ENCODE measurements around the gene SCAMP2. TPM values are rescaled to one million over a fixed set of nuclear protein-coding genes. Genes with fewer than 3 reads are reported as not detected.

The SCAMP2 gene
- total RNA-seq, 2 experiments from 2014 or later: 108 to 115 TPM

DNA sequence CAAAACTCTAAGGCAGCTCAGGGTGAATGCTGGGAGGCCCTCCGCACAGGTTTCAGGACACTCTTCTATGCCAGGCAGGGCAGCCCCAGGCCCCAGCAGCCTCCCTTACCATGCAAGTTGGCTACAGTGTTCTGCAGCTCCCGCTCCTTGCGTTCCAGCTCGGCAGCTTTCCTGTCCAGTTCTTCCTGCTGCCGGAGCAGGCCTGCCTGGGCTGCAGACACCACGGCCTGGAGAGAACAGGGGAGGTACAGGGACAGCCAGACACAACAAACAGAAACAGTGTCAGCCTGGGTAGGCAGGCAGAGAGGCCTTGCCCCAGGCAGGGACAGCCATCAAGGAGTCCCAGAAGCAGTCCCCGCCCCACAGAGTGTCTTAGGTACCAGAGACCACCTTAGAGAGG lies 21.2 kb downstream of the SCAMP2 start:
- H3K4me1 Mint-ChIP-seq: peaks cover 9% of the 10 kb centered on the region
- CTCF ChIA-PET: no interaction called here
- ATAC-seq (no peak), DNase-seq (no peak)
- H3K27ac Mint-ChIP-seq: no peak overlapping the region
- no peaks in the 10 kb centered on the region for H3K27me3 Mint-ChIP-seq
- no peak overlapping the region for H3K4me3 Mint-ChIP-seq
- peaks cover 35% of the 10 kb centered on the region for H3K36me3 Mint-ChIP-seq
- no peaks in the 10 kb centered on the region for H3K9me3 Mint-ChIP-seq (ENCODE audit: low read depth)

DNA sequence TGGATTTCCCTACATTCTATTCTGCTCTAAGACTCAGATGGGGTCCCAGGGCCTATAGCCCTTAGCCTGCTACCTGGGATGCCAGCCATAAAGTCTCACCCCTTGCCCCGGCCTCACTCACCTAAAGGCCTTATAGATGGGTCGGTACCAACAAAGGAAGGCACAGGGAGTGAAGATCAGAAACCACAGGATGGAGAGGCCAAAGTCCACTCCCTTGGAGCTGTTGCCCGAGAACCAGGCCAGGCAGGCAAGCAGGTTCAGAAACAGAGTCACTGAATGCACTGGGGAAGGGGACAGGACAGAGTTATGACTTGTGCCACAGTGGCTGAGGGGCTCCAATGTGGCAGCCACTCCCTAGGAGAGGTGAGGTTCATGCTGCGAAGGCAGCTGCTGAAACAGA lies 22.8 kb downstream of the SCAMP2 start:
- Mint-ChIP-seq H3K4me1 (peaks cover 11% of the 10 kb centered on the region), H3K36me3 (peaks cover 40% of the 10 kb centered on the region), H3K27me3 (no peaks in the 10 kb centered on the region), H3K27ac (no peak overlapping the region), H3K9me3 (ENCODE audit: low read depth) (no peaks in the 10 kb centered on the region), H3K4me3 (no peak overlapping the region)
- ATAC-seq: no peak
- DNase-seq: no peak
- CTCF ChIA-PET: interaction anchor here (0.8 kb wide), 1 partner anchor 51 kb away, joined by 3 read pairs; no protein-coding TSS in a partner anchor

DNA sequence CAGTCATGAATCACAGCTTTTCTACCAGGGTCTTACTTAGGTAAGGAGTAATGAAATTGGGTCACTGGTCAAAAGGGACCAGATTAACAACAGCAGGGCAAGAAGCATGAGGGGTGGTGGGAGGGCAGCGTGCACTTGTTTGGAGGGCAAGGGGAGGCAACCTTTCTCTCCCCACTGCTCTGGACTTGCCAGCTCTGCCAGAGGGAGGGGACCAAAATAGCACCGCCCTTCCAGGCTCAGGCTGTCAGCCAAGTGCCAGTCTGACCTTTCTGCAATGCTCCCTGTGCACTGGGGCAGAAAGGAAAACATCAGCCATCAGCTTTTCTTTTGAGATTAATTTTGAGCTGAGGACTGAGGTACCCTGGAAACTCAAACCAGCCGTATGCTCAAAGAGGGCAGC lies 25.7 kb downstream of the SCAMP2 start:
- ATAC-seq (no peak), DNase-seq (no peak)
- Mint-ChIP-seq H3K9me3 (ENCODE audit: low read depth) (no peaks in the 10 kb centered on the region), H3K27me3 (no peaks in the 10 kb centered on the region), H3K4me3 (no peak overlapping the region), H3K4me1 (peaks cover 32% of the 10 kb centered on the region), H3K36me3 (peaks cover 39% of the 10 kb centered on the region), H3K27ac (peak overlapping the region; percentile 11)
- CTCF ChIA-PET: interaction anchor here (1.0 to 2.3 kb wide), 6 partner anchors 7 to 54 kb away, joined by 3 to 10 read pairs (median 4); no protein-coding TSS in a partner anchor

DNA sequence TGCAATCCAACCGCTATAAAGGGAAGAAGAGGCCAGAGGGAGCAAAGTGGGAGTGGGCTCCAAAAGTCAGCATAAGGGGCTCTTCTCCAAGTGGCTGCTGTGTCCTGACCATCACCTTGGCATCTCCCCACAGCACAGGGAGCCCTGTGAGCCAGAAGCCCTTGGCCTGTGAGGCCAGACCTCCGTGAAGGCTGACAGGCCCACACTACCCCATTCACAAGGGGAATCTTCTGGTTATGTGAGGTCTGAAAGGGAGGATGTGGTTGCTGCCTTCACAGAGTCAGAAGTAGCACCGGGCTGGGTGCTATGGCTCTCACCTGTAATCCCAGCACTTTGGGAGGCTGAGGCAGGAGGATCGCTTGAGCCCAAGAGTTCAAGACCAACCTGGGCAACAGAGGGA lies 27.6 kb downstream of the SCAMP2 start:
- Mint-ChIP-seq H3K4me1 (peaks cover 47% of the 10 kb centered on the region), H3K36me3 (peaks cover 33% of the 10 kb centered on the region)
- CTCF ChIA-PET: interaction anchor here (0.8 to 3.9 kb wide), 7 partner anchors 25 to 105 kb away, joined by 3 to 19 read pairs (median 7); partner anchors contain the start of gene FAM219B

DNA sequence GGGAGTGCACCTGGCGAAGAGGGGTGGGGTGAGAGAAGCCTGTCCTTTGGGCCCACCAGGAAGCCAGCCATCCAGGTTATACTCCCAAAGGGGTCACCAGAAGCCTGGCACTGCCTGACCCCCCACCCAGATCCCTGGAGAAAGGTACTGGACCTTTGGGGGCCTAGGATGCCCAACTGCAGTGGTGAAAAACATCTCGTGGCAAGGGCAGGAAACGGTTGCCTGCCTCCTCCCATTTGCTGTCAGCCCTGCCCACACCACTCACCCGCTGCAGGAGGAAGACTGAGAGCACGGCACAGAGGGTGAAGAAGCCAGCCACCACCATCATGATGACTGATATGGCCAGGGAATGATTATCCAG lies 28.0 kb downstream of the SCAMP2 start:
- peak; percentile 86 for DNase-seq
- peak; percentile 56 for ATAC-seq

More for the DNA sequence above, 27.6 kb downstream of the SCAMP2 start:
- no peaks in the 10 kb centered on the region for H3K27me3 Mint-ChIP-seq
- peak overlapping the region; percentile 44 for H3K4me3 Mint-ChIP-seq
- DNase-seq (peak; percentile 74), ATAC-seq (peak; percentile 28)
- H3K27ac Mint-ChIP-seq: peak overlapping the region; percentile 93
- no peaks in the 10 kb centered on the region for H3K9me3 Mint-ChIP-seq (ENCODE audit: low read depth)

DNA sequence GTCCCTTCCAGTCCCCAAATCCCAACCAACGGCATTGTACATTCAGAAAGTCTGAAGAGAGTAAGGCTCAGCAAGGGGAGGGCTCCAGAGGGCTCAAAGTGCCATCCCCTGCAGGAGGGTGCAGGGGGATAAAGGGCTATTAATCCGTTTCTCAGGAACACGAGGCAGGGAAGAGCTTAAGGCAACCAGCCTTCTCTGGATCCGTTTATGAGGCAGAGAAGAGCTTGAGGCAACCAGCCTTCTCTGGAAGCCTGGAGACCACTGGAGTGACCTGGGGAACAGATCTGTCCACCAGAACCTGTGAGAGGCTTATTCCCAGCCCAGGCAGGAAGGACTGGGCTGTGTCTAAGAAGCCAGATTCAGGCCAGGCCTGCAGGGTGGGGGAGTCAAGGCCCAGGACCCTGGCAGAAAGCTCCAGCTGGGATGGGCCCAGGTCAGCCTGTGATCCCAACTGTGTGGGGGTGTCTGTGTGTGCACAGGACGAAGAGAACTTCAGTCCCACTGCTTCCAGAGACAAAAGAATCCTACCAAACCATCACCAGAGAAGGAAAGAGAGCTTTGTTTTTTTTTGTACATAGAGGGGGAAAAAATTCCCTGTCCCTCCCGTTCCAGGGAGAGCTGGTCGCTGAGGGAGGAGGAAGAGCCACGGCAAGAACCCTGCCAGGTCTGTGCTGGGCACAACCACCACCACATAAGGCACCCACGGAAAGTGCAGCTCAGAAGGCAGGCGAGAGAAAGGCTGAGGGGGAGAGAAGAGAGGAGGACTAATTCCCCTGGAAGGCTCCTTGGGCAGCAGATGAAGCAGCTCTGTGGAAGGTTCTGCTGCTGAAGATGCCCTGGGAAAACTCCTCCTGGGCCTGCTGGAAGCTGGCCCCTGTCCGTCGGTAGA lies 28.6 kb downstream of the SCAMP2 start:
- Mint-ChIP-seq H3K9me3 (ENCODE audit: low read depth) (no peaks in the 10 kb centered on the region), H3K27ac (peak overlapping the region; percentile 93), H3K4me3 (peak overlapping the region; percentile 44), H3K36me3 (peaks cover 29% of the 10 kb centered on the region), H3K4me1 (peaks cover 47% of the 10 kb centered on the region), H3K27me3 (no peaks in the 10 kb centered on the region)
- CTCF ChIA-PET: interaction anchor here (0.9 to 3.9 kb wide), 22 partner anchors 9 to 198 kb away, joined by 3 to 19 read pairs (median 4); partner anchors contain the start of genes FAM219B and MPI
- DNase-seq (no peak), ATAC-seq (no peak)

More for the DNA sequence above, 28.0 kb downstream of the SCAMP2 start:
- Mint-ChIP-seq H3K9me3 (ENCODE audit: low read depth) (no peaks in the 10 kb centered on the region), H3K27ac (peak overlapping the region; percentile 93), H3K36me3 (peaks cover 33% of the 10 kb centered on the region), H3K27me3 (no peaks in the 10 kb centered on the region), H3K4me3 (peak overlapping the region; percentile 44), H3K4me1 (peaks cover 47% of the 10 kb centered on the region)
- CTCF ChIA-PET: interaction anchor here (0.9 to 3.9 kb wide), 20 partner anchors 9 to 198 kb away, joined by 3 to 19 read pairs (median 4); partner anchors contain the start of genes FAM219B and MPI

DNA sequence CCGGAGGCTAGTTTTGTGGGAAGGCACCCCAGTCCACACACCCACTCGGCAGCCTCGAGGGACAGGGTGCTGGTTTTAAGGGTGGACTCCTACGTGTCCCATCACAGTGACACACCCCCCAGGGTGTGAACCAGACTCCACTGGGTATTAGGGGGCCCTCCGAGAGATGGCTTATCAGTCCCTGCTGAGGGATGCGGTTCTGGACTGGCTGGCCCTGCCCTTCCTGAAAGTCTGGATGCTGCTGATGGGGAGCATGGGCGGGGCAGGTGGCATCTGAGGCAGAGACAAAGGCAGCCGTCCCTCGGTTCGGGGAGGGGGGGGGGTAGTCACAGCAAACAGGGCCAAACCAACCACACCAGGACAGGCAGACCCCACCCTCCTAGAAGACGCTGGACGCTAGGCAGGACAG lies 29.3 kb downstream of the SCAMP2 start:
- Mint-ChIP-seq H3K36me3 (peaks cover 27% of the 10 kb centered on the region), H3K4me3 (peak overlapping the region; percentile 87), H3K9me3 (ENCODE audit: low read depth) (no peaks in the 10 kb centered on the region), H3K4me1 (peaks cover 47% of the 10 kb centered on the region), H3K27ac (peak overlapping the region; percentile 93), H3K27me3 (no peaks in the 10 kb centered on the region)
- DNase-seq (no peak), ATAC-seq (no peak)
- CTCF ChIA-PET: interaction anchor here (0.7 to 3.9 kb wide), 18 partner anchors 8 to 199 kb away, joined by 3 to 19 read pairs (median 6); no protein-coding TSS in a partner anchor

DNA sequence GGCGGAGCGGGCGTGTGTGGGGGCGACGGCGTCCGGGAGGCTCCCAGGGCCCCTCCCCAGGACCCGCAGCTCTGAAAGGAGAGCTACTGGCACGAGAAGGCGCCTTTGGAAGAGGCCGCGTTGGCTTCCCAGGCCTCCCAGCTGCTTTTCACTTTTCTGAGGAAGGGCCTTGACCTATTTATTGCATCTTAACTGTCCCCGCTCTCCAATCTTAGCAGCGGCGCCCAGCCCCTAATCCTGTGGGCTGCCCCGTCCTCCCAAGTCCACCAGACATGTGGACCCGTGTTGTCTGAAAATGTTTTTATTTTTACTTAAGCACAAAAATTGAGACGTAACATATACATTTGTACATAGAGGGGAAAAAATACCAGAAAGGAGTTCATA lies 29.7 kb downstream of the SCAMP2 start:
- H3K27me3 Mint-ChIP-seq: no peaks in the 10 kb centered on the region
- H3K4me1 Mint-ChIP-seq: peaks cover 47% of the 10 kb centered on the region
- peaks cover 23% of the 10 kb centered on the region for H3K36me3 Mint-ChIP-seq
- CTCF ChIA-PET: interaction anchor here (0.7 to 3.9 kb wide), 11 partner anchors 11 to 74 kb away, joined by 3 to 17 read pairs (median 6); no protein-coding TSS in a partner anchor
- ATAC-seq (no peak), DNase-seq (no peak)
- peak overlapping the region; percentile 87 for H3K4me3 Mint-ChIP-seq
- H3K27ac Mint-ChIP-seq: peak overlapping the region; percentile 93
- no peaks in the 10 kb centered on the region for H3K9me3 Mint-ChIP-seq (ENCODE audit: low read depth)

DNA sequence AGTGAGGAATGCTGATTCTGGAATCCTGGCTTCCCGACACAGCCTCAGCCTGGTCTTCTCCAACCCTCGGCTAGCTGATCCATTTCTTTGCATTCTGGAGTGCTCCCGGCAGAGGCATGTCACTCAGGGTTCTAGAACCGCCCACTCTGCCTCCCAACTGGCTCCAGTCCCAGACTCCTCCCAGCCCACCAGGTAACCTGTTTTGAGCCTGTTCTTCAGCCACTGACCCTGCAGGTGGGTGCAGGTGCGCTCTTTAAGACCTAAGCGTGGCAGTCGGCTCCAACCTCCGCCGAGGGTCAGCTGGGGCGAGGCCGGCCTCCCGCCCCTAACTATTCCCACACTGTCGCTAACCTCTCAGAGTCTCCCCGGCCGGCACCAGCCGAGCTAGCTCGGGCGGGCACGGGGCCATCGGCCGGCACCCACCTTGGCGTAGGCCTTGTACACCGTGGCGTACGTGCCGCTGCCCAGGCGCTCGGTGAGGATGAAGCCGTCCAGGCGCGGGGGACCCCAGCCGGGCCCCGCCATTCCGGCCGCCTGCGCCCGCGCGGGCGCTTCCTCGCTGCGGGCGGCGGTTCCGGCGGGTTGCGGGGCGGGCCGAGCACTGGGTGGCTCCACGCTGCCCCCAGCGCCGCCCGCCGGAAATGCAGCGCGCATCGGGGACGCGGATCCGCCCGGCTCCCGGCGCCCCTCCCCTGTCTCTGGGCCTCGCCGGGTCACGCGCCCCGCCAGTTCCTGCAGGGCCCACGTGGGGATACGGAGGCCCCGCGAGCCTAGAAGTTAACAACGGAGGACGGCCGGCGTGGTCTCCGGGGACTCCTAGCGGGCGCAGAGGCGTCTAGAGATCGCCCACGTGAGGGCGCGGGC lies 30.4 kb downstream of the SCAMP2 start, which contains the start of gene ULK3:
ULK3 (minus strand) TSS at position 576 of the 864 bp plus-strand sequence; CDS start at position 525, 51 bp downstream.
- Mint-ChIP-seq H3K4me3 (peak within 1 kb of the TSS; percentile 87), H3K27ac (peak within 1 kb of the TSS; percentile 93), H3K9me3 (ENCODE audit: low read depth) (no peaks in the 10 kb centered on the region), H3K36me3 (peaks cover 19% of the 10 kb centered on the region), H3K27me3 (no peaks in the 10 kb centered on the region), H3K4me1 (peaks cover 47% of the 10 kb centered on the region)
- CTCF ChIA-PET: interaction anchor here (0.7 to 3.9 kb wide), 12 partner anchors 11 to 74 kb away, joined by 3 to 17 read pairs (median 8); no protein-coding TSS in a partner anchor
- ATAC-seq (peak; percentile 87), DNase-seq (peak; percentile 95)

DNA sequence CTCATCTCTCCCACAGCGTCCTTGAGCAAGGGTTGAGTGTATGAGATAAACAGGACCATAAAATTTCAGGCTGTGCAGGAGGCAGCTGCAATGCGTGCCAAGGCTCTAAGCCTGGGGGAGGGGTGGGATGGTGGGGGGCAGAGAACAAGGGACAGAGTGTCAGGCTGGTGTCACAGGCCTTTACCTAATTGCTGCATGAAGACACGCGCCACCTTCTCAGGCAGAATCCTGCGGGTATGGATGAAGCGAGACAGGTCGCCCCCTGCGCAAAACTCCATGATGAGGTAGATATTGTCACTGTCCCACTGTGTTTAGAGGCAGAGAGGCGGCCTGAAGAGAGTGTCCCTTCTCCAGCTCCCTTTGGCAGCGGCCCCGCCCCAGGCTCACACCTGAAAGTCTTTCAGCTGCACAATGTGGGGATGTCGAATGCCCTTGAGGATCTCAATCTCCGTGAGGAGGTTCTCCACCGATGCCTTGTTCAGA lies 31.2 kb downstream of the SCAMP2 start:
- peaks cover 47% of the 10 kb centered on the region for H3K4me1 Mint-ChIP-seq

DNA sequence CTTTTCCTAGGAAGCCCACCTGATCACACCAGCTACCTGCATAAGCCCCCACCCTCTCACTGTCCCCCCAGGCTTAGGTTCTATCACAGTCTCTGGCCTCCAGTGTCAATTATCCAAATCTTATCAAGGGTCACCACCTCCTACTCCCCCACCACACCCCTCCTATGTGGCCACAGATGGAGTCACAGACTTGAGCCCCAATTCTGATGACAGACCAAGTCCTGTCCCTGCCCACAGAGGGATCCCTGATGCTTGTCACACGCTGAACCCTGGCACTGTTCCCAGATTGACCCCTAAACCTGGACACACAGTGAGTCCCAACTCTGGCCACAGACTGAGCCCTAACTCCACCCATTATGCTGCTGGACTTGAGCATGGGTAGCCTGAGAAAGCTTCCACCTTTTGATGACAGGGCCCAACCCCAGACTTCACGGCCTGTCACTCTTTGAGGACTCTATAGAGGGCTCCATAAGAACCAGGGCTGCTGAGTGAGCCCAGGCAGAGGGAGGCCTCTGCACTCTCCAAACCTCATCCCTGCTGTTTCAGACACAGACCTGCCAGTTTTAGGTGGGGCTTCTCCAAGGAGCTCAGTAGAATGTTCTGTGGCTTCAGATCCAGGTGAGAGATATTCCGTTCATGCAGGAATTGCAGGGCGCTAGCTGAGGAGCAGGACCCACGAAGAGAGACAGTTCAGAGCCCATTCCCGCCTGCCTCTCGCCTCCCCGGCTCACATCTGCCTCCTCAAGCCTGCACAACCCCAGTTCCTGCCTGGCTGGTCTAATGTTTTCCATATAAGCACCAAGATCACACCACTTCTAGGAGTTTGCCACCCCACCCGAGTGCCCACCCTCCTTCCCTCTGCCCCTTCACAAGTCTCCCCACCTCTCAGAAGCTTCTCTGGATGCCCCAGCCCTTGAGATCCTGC lies 32.1 kb downstream of the SCAMP2 start:
- ATAC-seq: no peak
- no peaks in the 10 kb centered on the region for H3K27me3 Mint-ChIP-seq
- H3K4me1 Mint-ChIP-seq: peaks cover 43% of the 10 kb centered on the region
- no peak for DNase-seq
- peak overlapping the region; percentile 87 for H3K4me3 Mint-ChIP-seq
- CTCF ChIA-PET: interaction anchor here (1.0 to 4.0 kb wide), 9 partner anchors 29 to 205 kb away, joined by 4 to 25 read pairs (median 8); no protein-coding TSS in a partner anchor
- H3K27ac Mint-ChIP-seq: no peak overlapping the region
- H3K9me3 Mint-ChIP-seq (ENCODE audit: low read depth): no peaks in the 10 kb centered on the region
- H3K36me3 Mint-ChIP-seq: peaks cover 9% of the 10 kb centered on the region

More for the DNA sequence above, 31.2 kb downstream of the SCAMP2 start:
- Mint-ChIP-seq H3K9me3 (ENCODE audit: low read depth) (no peaks in the 10 kb centered on the region), H3K36me3 (peaks cover 12% of the 10 kb centered on the region), H3K27ac (peak overlapping the region; percentile 82), H3K4me3 (peak overlapping the region; percentile 87), H3K27me3 (no peaks in the 10 kb centered on the region)
- DNase-seq (no peak), ATAC-seq (no peak)
- CTCF ChIA-PET: interaction anchor here (1.0 to 3.9 kb wide), 11 partner anchors 10 to 206 kb away, joined by 4 to 17 read pairs (median 8); no protein-coding TSS in a partner anchor

Measured in activated CD8-positive, alpha-beta memory T cell treated with anti-CD3 and anti-CD28 coated beads, Interleukin-2, amount 10 ng/mL, durations not matched to agents 7 days and 5 days (primary cell).